Panc1 (cell line): ENCODE data around the gene RNF145. TPM values are rescaled to one million over a fixed set of nuclear protein-coding genes. Genes with fewer than 3 reads are reported as not detected.

Experiments used
- ATAC-seq: fragments of 200-7000 bp; cut with Tn5 transposase; 2 replicates; pipeline ENCODE4 v1.9.1; 2020; ENCODE audit warnings: mild to moderate bottlenecking, moderate library complexity
- BruUV-seq: library from RNA; stranded (reverse); fragments of 400-500 nt; replicated peaks from 2 replicates; lab custom pipeline; 2021; lab: Mats Ljungman, UMichigan
- CTCF ChIA-PET: fragments of 300-600 bp; sonication (Branson Sonifier 250); formaldehyde crosslinking; loops from one replicate; lab custom pipeline; 2022; ENCODE audit warnings: antibody characterized with exemption; lab: Charles Lee
- POLR2A ChIA-PET: fragments of 300-600 bp; sonication (Branson Sonifier 250); formaldehyde crosslinking; loops from one replicate; lab custom pipeline; 2022; ENCODE audit warnings: antibody characterized with exemption; lab: Charles Lee
- DNase-seq: peaks from one replicate; pipeline ENCODE4 v3.0.0-alpha.2; 2010; ENCODE audit warnings: low read depth, low spot score
- H3K27ac ChIP-seq: 2 replicates; pipeline ENCODE4 v1.5.1; 2011; ENCODE audit warnings: mild to moderate bottlenecking, low read length, inconsistent platforms
- H3K27me3 ChIP-seq: fragments of 200-500 bp; sonication (Bioruptor generic); 2 replicates; pipeline ENCODE4 v1.6.0; 2014; ENCODE audit warnings: low read length, inconsistent platforms; ENCODE audit not compliant: control insufficient read depth, insufficient read depth
- H3K36me3 ChIP-seq: fragments of 200-500 bp; sonication (Bioruptor generic); 2 replicates; pipeline ENCODE4 v1.5.1; 2014; ENCODE audit warnings: inconsistent platforms, mild to moderate bottlenecking, low read length, moderate library complexity; ENCODE audit not compliant: control insufficient read depth, insufficient read depth
- H3K4me1 ChIP-seq: 2 replicates; pipeline ENCODE4 v1.5.1; 2011; ENCODE audit warnings: inconsistent platforms, mild to moderate bottlenecking, low read length, moderate library complexity; ENCODE audit not compliant: control insufficient read depth, insufficient read depth
- H3K4me3 ChIP-seq, 2 experiments: 2 replicates each; pipeline ENCODE4 v1.5.1; 2011 to 2012; ENCODE audit warnings: low read depth in 2 of 2, low read length in 2 of 2, mild to moderate bottlenecking in 2 of 2, inconsistent platforms in 1 of 2, moderate library complexity in 1 of 2
- H3K9me3 ChIP-seq: fragments of 200-500 bp; sonication (Bioruptor generic); 2 replicates; pipeline ENCODE4 v1.5.1; 2014; ENCODE audit warnings: low read depth, mild to moderate bottlenecking, inconsistent platforms, low read length, moderate library complexity; ENCODE audit not compliant: control insufficient read depth, insufficient read depth
- POLR2AphosphoS5 ChIP-seq: IDR thresholded peaks from 2 replicates; pipeline ENCODE4 v1.6.1; 2012; ENCODE audit warnings: mild to moderate bottlenecking, low read depth, low read length, moderate library complexity
- SIN3A ChIP-seq: IDR thresholded peaks from 2 replicates; pipeline ENCODE4 v1.6.1; 2012; ENCODE audit warnings: low read depth, mild to moderate bottlenecking, low read length, moderate library complexity, borderline replicate concordance; ENCODE audit not compliant: insufficient read depth
- TCF7L2 ChIP-seq: IDR thresholded peaks from 2 replicates; pipeline ENCODE4 v1.6.1; 2011; ENCODE audit warnings: mild to moderate bottlenecking, low read depth, low read length, inconsistent platforms
- in situ Hi-C: cut with HindIII; loops from 2 replicates; pipeline ENCODE4 v1.10.0; 2016; ENCODE audit warnings: low sequenced_read_pairs, low pct_unique_long_range_greater_than_20kb
- intact Hi-C: fragments of 100-400 bp; cut with micrococcal nuclease; formaldehyde crosslinking; loops from one replicate; pipeline ENCODE4 v1.10.0; 2022; ENCODE audit not compliant: unreplicated experiment
- total RNA-seq: library from RNA; stranded (reverse); gene quantifications from one replicate; pipeline ENCODE4 v1.2.1, GENCODE V29; 2021; ENCODE audit not compliant: unreplicated experiment
- TF ChIP-seq, protein P1 (sequence below): fragments of 450-650 bp; IDR thresholded peaks from 2 replicates; pipeline ENCODE4 v1.5.1; 2017; ENCODE audit warnings: mild to moderate bottlenecking
- TF ChIP-seq, protein P2 (sequence below), 2 experiments: IDR thresholded peaks; 2 replicates each; pipeline ENCODE4 v1.6.1; 2011 to 2012; ENCODE audit warnings: low read depth in 2 of 2, control low read depth in 1 of 2, low read length in 1 of 2, mild to moderate bottlenecking in 1 of 2, moderate library complexity in 1 of 2; ENCODE audit not compliant: insufficient read depth in 1 of 2

The RNF145 gene
- total RNA-seq, 1 experiment from 2014 or later = 81.8 TPM

DNA sequence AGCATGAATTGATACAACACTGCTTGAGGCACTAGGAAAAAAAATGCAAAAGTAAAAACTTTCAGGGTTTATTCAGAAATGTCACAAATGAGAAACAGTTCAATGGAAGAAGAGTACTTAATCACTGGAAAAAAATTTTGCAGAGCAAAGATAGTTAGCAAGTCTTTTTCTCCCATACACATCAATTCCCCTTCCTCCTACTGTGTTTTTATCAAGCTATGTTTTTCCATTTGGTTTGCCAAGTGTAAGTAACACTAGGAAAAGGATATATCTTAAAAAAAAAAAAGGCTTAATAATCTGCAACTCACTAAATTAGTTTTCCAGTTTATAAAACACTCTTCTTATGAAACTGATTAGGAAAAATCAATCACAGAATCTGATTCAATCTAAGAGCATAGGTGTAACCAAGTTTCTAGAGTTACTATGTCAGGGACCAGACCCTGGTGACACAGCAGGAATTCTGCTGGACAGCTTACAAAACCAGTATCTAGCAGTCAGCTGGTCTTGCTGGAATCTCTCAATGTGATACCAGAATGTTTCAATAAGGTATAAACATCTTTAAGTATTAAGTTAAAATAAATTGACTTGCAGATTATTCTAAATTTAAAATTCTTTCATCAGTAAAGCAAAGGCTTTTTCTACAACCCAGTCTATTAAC lies 34.7 kb downstream of the RNF145 start:
- BruUV-seq = no TSS peak
- Histone ChIP-seq H3K9me3 (no peaks in the 10 kb centered on the region), H3K36me3 (peaks cover 19% of the 10 kb centered on the region), H3K4me1 (peaks cover 11% of the 10 kb centered on the region), H3K27ac (no peak overlapping the region), H3K27me3 (no peaks in the 10 kb centered on the region), H3K4me3 (no peak overlapping the region)
- ChIA-PET POLR2A (interaction anchor here (0.6 kb wide), 1 partner anchor 12 kb away, joined by 6 read pairs; no protein-coding TSS in a partner anchor), CTCF (interaction anchor here (0.6 kb wide), 1 partner anchor 849 kb away, joined by 4 read pairs; no protein-coding TSS in a partner anchor)
- intact Hi-C loops = no loop called here
- ATAC-seq = no peak
- no peak for DNase-seq
- TF ChIP-seq POLR2AphosphoS5 = no peak
- TF ChIP-seq SIN3A = no peak
- TF ChIP-seq, protein P1, sequence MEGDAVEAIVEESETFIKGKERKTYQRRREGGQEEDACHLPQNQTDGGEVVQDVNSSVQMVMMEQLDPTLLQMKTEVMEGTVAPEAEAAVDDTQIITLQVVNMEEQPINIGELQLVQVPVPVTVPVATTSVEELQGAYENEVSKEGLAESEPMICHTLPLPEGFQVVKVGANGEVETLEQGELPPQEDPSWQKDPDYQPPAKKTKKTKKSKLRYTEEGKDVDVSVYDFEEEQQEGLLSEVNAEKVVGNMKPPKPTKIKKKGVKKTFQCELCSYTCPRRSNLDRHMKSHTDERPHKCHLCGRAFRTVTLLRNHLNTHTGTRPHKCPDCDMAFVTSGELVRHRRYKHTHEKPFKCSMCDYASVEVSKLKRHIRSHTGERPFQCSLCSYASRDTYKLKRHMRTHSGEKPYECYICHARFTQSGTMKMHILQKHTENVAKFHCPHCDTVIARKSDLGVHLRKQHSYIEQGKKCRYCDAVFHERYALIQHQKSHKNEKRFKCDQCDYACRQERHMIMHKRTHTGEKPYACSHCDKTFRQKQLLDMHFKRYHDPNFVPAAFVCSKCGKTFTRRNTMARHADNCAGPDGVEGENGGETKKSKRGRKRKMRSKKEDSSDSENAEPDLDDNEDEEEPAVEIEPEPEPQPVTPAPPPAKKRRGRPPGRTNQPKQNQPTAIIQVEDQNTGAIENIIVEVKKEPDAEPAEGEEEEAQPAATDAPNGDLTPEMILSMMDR = no peak
- TF ChIP-seq TCF7L2 = no peak
- TF ChIP-seq, protein P2, sequence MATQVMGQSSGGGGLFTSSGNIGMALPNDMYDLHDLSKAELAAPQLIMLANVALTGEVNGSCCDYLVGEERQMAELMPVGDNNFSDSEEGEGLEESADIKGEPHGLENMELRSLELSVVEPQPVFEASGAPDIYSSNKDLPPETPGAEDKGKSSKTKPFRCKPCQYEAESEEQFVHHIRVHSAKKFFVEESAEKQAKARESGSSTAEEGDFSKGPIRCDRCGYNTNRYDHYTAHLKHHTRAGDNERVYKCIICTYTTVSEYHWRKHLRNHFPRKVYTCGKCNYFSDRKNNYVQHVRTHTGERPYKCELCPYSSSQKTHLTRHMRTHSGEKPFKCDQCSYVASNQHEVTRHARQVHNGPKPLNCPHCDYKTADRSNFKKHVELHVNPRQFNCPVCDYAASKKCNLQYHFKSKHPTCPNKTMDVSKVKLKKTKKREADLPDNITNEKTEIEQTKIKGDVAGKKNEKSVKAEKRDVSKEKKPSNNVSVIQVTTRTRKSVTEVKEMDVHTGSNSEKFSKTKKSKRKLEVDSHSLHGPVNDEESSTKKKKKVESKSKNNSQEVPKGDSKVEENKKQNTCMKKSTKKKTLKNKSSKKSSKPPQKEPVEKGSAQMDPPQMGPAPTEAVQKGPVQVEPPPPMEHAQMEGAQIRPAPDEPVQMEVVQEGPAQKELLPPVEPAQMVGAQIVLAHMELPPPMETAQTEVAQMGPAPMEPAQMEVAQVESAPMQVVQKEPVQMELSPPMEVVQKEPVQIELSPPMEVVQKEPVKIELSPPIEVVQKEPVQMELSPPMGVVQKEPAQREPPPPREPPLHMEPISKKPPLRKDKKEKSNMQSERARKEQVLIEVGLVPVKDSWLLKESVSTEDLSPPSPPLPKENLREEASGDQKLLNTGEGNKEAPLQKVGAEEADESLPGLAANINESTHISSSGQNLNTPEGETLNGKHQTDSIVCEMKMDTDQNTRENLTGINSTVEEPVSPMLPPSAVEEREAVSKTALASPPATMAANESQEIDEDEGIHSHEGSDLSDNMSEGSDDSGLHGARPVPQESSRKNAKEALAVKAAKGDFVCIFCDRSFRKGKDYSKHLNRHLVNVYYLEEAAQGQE (IDR thresholded peaks at IDR 0.05; ENCODE audit: insufficient read depth in 1 of 2, low read depth in 2 of 2, low read length in 1 of 2) = no peak
- in situ Hi-C loops = no loop called here

DNA sequence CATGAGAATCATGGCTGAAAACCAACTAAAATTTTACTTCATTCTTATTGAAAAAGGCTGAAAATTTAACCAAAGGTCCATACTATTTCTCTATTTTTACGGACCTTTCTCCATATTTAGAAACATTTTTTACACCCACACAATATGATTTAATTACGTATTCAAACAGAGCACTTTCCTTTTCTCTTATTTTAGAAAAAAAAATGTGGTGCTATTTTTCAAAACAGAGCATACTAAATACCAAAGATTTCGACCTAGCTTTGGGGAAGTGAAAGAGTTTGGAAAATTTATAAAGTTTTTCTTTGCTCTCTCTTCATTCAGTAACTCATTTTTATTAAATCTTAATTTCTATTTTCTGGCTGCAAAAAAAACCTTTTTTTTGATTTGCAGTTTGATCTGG lies 38.1 kb downstream of the RNF145 start:
- Histone ChIP-seq H3K4me1 (peaks cover 3% of the 10 kb centered on the region; the same call in 1 of the 2 replicates), H3K4me3 (no peak overlapping the region), H3K9me3 (no peaks in the 10 kb centered on the region), H3K27me3 (no peaks in the 10 kb centered on the region), H3K27ac (no peak overlapping the region), H3K36me3 (peaks cover 24% of the 10 kb centered on the region)
- ATAC-seq = no peak
- no peak for DNase-seq
- ChIA-PET CTCF (interaction anchor here (0.5 kb wide), 1 partner anchor 858 kb away, joined by 3 read pairs; no protein-coding TSS in a partner anchor), POLR2A (no interaction called here)
- no TSS peak for BruUV-seq
- TF ChIP-seq TCF7L2 (no peak), POLR2AphosphoS5 (no peak), SIN3A (no peak)
- TF ChIP-seq, protein P1 = no peak
- TF ChIP-seq, protein P2 (IDR thresholded peaks at IDR 0.05; ENCODE audit: insufficient read depth in 1 of 2, low read depth in 2 of 2, low read length in 1 of 2) = no peak
- intact Hi-C loops = no loop called here
- in situ Hi-C loops = no loop called here
